T-helper 22 cell (primary cell): Measurements from ENCODE around the gene DBF4B.
"Not testable (repeated sequence)": the region's sequence is repeated elsewhere in the genome, so short reads cannot be mapped to it uniquely, and the experiment has no call there.

Experiments used
- DNase-seq: peaks from one replicate; pipeline ENCODE4 v3.0.0-alpha.2; 2020; ENCODE audit warnings: low read depth

DBF4B gene

GRCh38 chr17:44733753-44734152 is 25.3 kb downstream of the DBF4B start:
- DNase-seq: no peak

GRCh38 chr17:44734272-44734671 is 25.8 kb downstream of the DBF4B start:
- DNase-seq: no peak

- no peak for DNase-seq
Measured at GRCh38 chr17:44736551-44737240, 28.2 kb downstream of the DBF4B start.

- DNase-seq: no peak
Measured at GRCh38 chr17:44738214-44738906, 29.9 kb downstream of the DBF4B start.

- DNase-seq: no peak
Measured at GRCh38 chr17:44741316-44741715, 32.9 kb downstream of the DBF4B start.

- DNase-seq: no peak
Measured at GRCh38 chr17:44745301-44745700, 36.8 kb downstream of the DBF4B start.

GRCh38 chr17:44745738-44746137 is 37.3 kb downstream of the DBF4B start:
- not testable (repeated sequence) for DNase-seq

GRCh38 chr17:44747566-44747965 is 39.1 kb downstream of the DBF4B start:
- no peak for DNase-seq

- DNase-seq: no peak
Measured at GRCh38 chr17:44749076-44749979, 40.9 kb downstream of the DBF4B start.

- no peak for DNase-seq
Measured at GRCh38 chr17:44749980-44750318, 41.5 kb downstream of the DBF4B start.

- no peak for DNase-seq
Measured at GRCh38 chr17:44751331-44751730, 42.9 kb downstream of the DBF4B start.

GRCh38 chr17:44751806-44752205 is 43.3 kb downstream of the DBF4B start:
- DNase-seq: no peak

GRCh38 chr17:44752953-44753861 is 44.7 kb downstream of the DBF4B start:
- no peak for DNase-seq

- DNase-seq: no peak
Measured at GRCh38 chr17:44754276-44754675, 45.8 kb downstream of the DBF4B start.

- DNase-seq: not testable (repeated sequence)
Measured at GRCh38 chr17:44755180-44755579, 46.7 kb downstream of the DBF4B start.

GRCh38 chr17:44757045-44757917 is 48.8 kb downstream of the DBF4B start:
- DNase-seq: no peak

GRCh38 chr17:44757918-44758413 is 49.5 kb downstream of the DBF4B start:
- DNase-seq: no peak

- DNase-seq: no peak
Measured at GRCh38 chr17:44758414-44759085, 50.1 kb downstream of the DBF4B start, which contains the start of gene ADAM11. Gene ADAM11 (plus strand): TSS chr17:44758988. CDS start chr17:44759200, 212 bp downstream.

- no peak for DNase-seq
Measured at GRCh38 chr17:44759086-44759915, 50.8 kb downstream of the DBF4B start.
